HCEC 1CT (cell line): Measurements from ENCODE around the gene GNLY.

Experiments
- DNase-seq: peaks from one replicate; pipeline ENCODE4 v3.0.0-alpha.2; 2017

GNLY gene

DNA sequence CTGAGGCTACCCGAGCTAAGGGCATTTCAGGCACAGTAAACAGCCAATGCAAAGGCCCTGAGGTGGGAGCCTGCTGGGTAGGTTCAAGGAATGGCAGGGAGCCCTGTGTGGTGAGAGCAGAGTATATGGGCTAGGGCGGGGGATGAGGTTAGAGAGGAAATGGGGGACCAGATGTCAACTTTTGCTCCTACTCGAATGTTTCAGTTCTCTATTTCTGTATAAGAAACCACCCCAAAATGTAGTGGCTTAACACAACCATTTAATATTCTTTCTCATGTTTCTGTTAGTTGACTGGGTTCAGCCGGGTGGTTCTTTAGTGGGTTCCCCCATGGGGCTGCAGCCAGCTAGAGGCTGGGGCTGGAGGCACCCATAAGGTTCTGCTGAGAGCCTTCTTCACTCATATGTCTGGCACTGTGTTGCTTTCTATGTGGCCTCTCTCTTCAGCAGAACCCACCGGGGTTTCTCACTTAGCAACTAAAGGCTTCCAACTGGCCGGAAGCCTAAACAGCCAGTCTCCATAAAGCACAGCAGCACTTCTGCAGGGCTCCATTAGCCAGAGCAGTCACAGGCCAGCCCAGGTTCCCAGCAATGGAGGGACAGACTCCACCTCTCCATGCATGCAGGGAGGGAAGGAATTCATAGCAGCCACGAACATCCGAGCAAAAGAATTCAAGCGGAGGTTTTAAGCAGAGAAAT is 54.0 kb downstream of the GNLY start:
- DNase-seq = no peak
